Neural cell (in vitro differentiated cells): ENCODE measurements around the gene RELA.

Experiments
- CTCF ChIP-seq: fragments of 450-650 bp; IDR thresholded peaks from 2 replicates; pipeline ENCODE4 v1.5.1; 2014; ENCODE audit warnings: antibody characterized with exemption, mild to moderate bottlenecking, moderate library complexity; ENCODE audit not compliant: poor library complexity, severe bottlenecking
- EP300 ChIP-seq: fragments of 450-650 bp; conservative IDR thresholded peaks from 2 replicates; pipeline ENCODE4 v1.6.1; 2014; ENCODE audit warnings: antibody characterized with exemption, mild to moderate bottlenecking, moderate library complexity; ENCODE audit not compliant: poor library complexity, severe bottlenecking
- EZH2 ChIP-seq: fragments of 200-600, 300-800 bp; shearing (Covaris generic), sonication (generic); IDR thresholded peaks from 2 replicates; pipeline ENCODE4 v1.6.1; 2014; ENCODE audit warnings: antibody characterized with exemption, low read length, borderline replicate concordance, mild to moderate bottlenecking; ENCODE audit not compliant: insufficient read depth, poor library complexity, severe bottlenecking
- POLR2AphosphoS5 ChIP-seq: IDR thresholded peaks from 2 replicates; pipeline ENCODE4 v1.6.1; 2012
- RAD21 ChIP-seq: fragments of 450-650 bp; conservative IDR thresholded peaks from 2 replicates; pipeline ENCODE4 v1.6.1; 2014; ENCODE audit warnings: antibody characterized with exemption, mild to moderate bottlenecking, moderate library complexity
- TAF1 ChIP-seq: IDR thresholded peaks from 2 replicates; pipeline ENCODE4 v1.6.1; 2012; ENCODE audit warnings: low read depth

GRCh38 chr11:65641297-65642013, 21.3 kb downstream of the RELA start:
- TF ChIP-seq CTCF (no peak), POLR2AphosphoS5 (no peak), TAF1 (no peak), EP300 (no peak), RAD21 (no peak), EZH2 (no peak)
